ENCODE measurements around the gene CIAO3. TPM values are rescaled to one million over a fixed set of nuclear protein-coding genes. Genes with fewer than 3 reads are reported as not detected.

Gene CIAO3
- total and polyA plus RNA-seq, 10 of the 15 experiments (the other 5 are each of a cell fraction or from before 2014, with no cell fraction given) = 1.4 to 37.5 (median 30.8) TPM

DNA sequence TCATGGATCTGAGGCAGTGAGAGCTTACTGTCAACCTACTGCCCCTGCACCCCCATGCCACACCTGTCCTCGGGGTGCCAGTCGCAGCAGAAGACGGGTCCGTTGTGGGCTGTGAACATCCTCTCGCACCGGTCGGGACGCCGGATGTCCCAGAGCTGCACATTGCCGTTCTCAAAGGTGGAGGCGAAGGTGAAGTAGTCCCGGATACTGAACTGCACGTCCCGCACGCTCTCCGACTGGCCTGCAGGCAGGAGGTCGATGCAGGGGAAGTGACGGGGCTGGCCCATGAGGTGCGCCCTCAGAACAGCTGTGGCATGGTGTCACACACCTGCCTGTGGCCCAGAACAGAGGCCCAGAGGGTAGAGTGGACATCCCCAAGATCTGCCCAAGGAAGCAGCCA, 53.3 kb downstream of the CIAO3 start:
- FAIRE-seq (no peak), ATAC-seq (no peak), DNase-seq (ENCODE audit: low read depth, low spot score) (no peak)
- ChIA-PET POLR2A (no interaction called here), RAD21 (ENCODE audit: unreplicated experiment) (no interaction called here), CTCF (no interaction called here), SMC1A (ENCODE audit: uncharacterized antibody, unreplicated experiment) (no interaction called here)
- 96% methylated on average over 19 of the region's 19 CpGs for WGBS (ENCODE audit: insufficient coverage, insufficient replicate concordance, low lambda C conversion rate, missing lambda C conversion rate)
- no peak overlapping the region for H3K4me2 ChIP-seq (ENCODE audit: control insufficient read depth, insufficient read depth)
- no peak overlapping the region for H3K4me3 ChIP-seq
- no peak overlapping the region for H3K27ac ChIP-seq (ENCODE audit: control insufficient read depth, insufficient read depth)
- intact Hi-C loops (cut with micrococcal nuclease; ENCODE audit: unreplicated experiment) (no loop called here), in situ Hi-C loops (cut with MboI) (no loop called here)
- H3K27me3 ChIP-seq (replicated peaks in 1 of 2; ENCODE audit: control insufficient read depth in 2 of 2, insufficient read depth in 2 of 2, low read length in 1 of 2) = no peaks in the 10 kb centered on the region
- peaks cover 12% of the 10 kb centered on the region for H3K4me1 ChIP-seq (ENCODE audit: control insufficient read depth, insufficient read depth, low read length)
- H3K36me3 ChIP-seq (ENCODE audit: control insufficient read depth in 2 of 2, insufficient read depth in 2 of 2, low read length in 1 of 2) = peaks cover 6 to 9% of the 10 kb centered on the region in 2 experiments; a peak in 2 of 4 replicates
- no peak overlapping the region for H2AFZ ChIP-seq (ENCODE audit: control insufficient read depth, low read depth, low read length)
- BruUV-seq (replicated peaks) = no TSS peak
- H3K9ac ChIP-seq (ENCODE audit: control insufficient read depth, insufficient read depth, low read length) = no peak overlapping the region
- H3K9me3 ChIP-seq (replicated peaks; ENCODE audit: control insufficient read depth, insufficient read depth, low read length) = no peaks in the 10 kb centered on the region; the same call in 2 of the 3 replicates
- H3K79me2 ChIP-seq (ENCODE audit: control insufficient read depth, insufficient read depth, low read length) = peaks cover 20% of the 10 kb centered on the region
- H4K20me1 ChIP-seq (ENCODE audit: control insufficient read depth, insufficient read depth) = no peaks in the 10 kb centered on the region
- TF ChIP-seq MEF2B (IDR thresholded peaks at IDR 0.05; ENCODE audit: partially characterized antibody, poor library complexity, severe bottlenecking) = no peak
- TF ChIP-seq, protein P1, sequence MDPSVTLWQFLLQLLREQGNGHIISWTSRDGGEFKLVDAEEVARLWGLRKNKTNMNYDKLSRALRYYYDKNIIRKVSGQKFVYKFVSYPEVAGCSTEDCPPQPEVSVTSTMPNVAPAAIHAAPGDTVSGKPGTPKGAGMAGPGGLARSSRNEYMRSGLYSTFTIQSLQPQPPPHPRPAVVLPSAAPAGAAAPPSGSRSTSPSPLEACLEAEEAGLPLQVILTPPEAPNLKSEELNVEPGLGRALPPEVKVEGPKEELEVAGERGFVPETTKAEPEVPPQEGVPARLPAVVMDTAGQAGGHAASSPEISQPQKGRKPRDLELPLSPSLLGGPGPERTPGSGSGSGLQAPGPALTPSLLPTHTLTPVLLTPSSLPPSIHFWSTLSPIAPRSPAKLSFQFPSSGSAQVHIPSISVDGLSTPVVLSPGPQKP (IDR thresholded peaks at IDR 0.05; ENCODE audit: low read depth, low read length) = no peak

GRCh38 chr16:686459-687260, 54.1 kb downstream of the CIAO3 start:
- no peak for TF ChIP-seq MTA3 (IDR thresholded peaks at IDR 0.05; ENCODE audit: borderline replicate concordance, low read length)
- no peak for TF ChIP-seq ESRRA (IDR thresholded peaks at IDR 0.05; ENCODE audit: low read length)
- TF ChIP-seq POLR2A (IDR thresholded peaks at IDR 0.05; ENCODE audit: low read depth, low read length) = 0 out of 2 replicates have a peak, but pooled peaks have one; percentile 1
- no peak for TF ChIP-seq POLR2AphosphoS2 (IDR thresholded peaks at IDR 0.05; ENCODE audit: low read depth, low read length)
- TF ChIP-seq DPF2 (IDR thresholded peaks at IDR 0.05) = no peak
- no peak for TF ChIP-seq PRDM15 (CRISPR knock-in tag; IDR thresholded peaks at IDR 0.05)
- ChIA-PET POLR2A (no interaction called here), RAD21 (ENCODE audit: unreplicated experiment) (no interaction called here), CTCF (no interaction called here), SMC1A (ENCODE audit: uncharacterized antibody, unreplicated experiment) (no interaction called here)
- Histone ChIP-seq H3K36me3 (ENCODE audit: control insufficient read depth in 2 of 2, insufficient read depth in 2 of 2, low read length in 1 of 2) (peaks cover 6 to 14% of the 10 kb centered on the region in 2 experiments; a peak in 2 of 4 replicates), H3K4me2 (ENCODE audit: control insufficient read depth, insufficient read depth) (no peak overlapping the region), H3K4me3 (no peak overlapping the region), H3K4me1 (ENCODE audit: control insufficient read depth, insufficient read depth, low read length) (peaks cover 15% of the 10 kb centered on the region), H3K9me3 (replicated peaks; ENCODE audit: control insufficient read depth, insufficient read depth, low read length) (no peaks in the 10 kb centered on the region; the same call in 2 of the 3 replicates), H4K20me1 (ENCODE audit: control insufficient read depth, insufficient read depth) (no peaks in the 10 kb centered on the region), H3K79me2 (ENCODE audit: control insufficient read depth, insufficient read depth, low read length) (peaks cover 21% of the 10 kb centered on the region), H3K9ac (ENCODE audit: control insufficient read depth, insufficient read depth, low read length) (no peak overlapping the region), H2AFZ (ENCODE audit: control insufficient read depth, low read depth, low read length) (no peak overlapping the region), H3K27ac (ENCODE audit: control insufficient read depth, insufficient read depth) (no peak overlapping the region), H3K27me3 (replicated peaks in 1 of 2; ENCODE audit: control insufficient read depth in 2 of 2, insufficient read depth in 2 of 2, low read length in 1 of 2) (no peaks in the 10 kb centered on the region)
- intact Hi-C loops (cut with micrococcal nuclease; ENCODE audit: unreplicated experiment) (no loop called here), in situ Hi-C loops (cut with MboI) (no loop called here)
- ATAC-seq (no peak), FAIRE-seq (no peak), DNase-seq (ENCODE audit: low read depth, low spot score) (no peak)
- 94% methylated on average over 46 of the region's 51 CpGs for WGBS (ENCODE audit: insufficient coverage, insufficient replicate concordance, low lambda C conversion rate, missing lambda C conversion rate)
- BruUV-seq (replicated peaks) = no TSS peak

Measured in GM12878 (cell line).